Right lobe of liver (tissue), 6 donors: ENCODE measurements around the gene ZNF155. TPM values are rescaled to one million over a fixed set of nuclear protein-coding genes. Genes with fewer than 3 reads are reported as not detected.

Experiments
- ATAC-seq, 4 donors: fragments of 200-7000 bp; cut with Tn5 transposase; one replicate each; pipeline ENCODE4 v1.9.1; 2020; ENCODE audit warnings: mild to moderate bottlenecking in 4 of 4, moderate library complexity in 4 of 4
- DNase-seq, 3 donors: peaks; one replicate each; pipeline ENCODE4 v3.0.0-alpha.2; 2020
- H3K27ac ChIP-seq, 3 donors: fragments of 200-600 bp; one replicate each; pipeline ENCODE4 v1.8.0; 2022
- H3K27me3 ChIP-seq, 2 donors: fragments of 200-600 bp; one replicate each; pipeline ENCODE4 v1.8.0; 2022
- H3K36me3 ChIP-seq, 4 donors: fragments of 200-600 bp; sonication (generic) in 1 of 4; one replicate each; pipeline versions ENCODE4 v1.5.1 to v1.8.0; 2017 to 2022; ENCODE audit warnings: control low read depth in 1 of 4
- H3K4me1 ChIP-seq, 4 donors: fragments of 200-600 bp; sonication (generic) in 1 of 4; one replicate each; pipeline versions ENCODE4 v1.5.1 to v1.8.0; 2017 to 2022; ENCODE audit warnings: control low read depth in 1 of 4
- H3K4me3 ChIP-seq, 3 donors: fragments of 200-600 bp; one replicate each; pipeline ENCODE4 v1.8.0; 2022
- H3K9me3 ChIP-seq, 4 donors: fragments of 200-600 bp; sonication (generic) in 1 of 4; one replicate each; pipeline versions ENCODE4 v1.5.1 to v1.8.0; 2017 to 2022; ENCODE audit warnings: control low read depth in 1 of 4
- CTCF ChIP-seq, 4 donors: fragments of 200-600 bp in 3 of 4; fragments of 450-650 bp in 1 of 4; IDR thresholded peaks; one replicate each; pipeline versions ENCODE4 v1.5.1 to v1.8.0; 2016 to 2022; ENCODE audit warnings: antibody characterized with exemption in 4 of 4, mild to moderate bottlenecking in 2 of 4
- POLR2A ChIP-seq: fragments of 450-650 bp; IDR thresholded peaks from one replicate; pipeline ENCODE4 v1.6.1; 2017; ENCODE audit warnings: antibody characterized with exemption, mild to moderate bottlenecking
- WGBS: methylation state at CpG from one replicate; pipeline ENCODE4 v1.1.6; 2018; ENCODE audit warnings: low coverage, low lambda C conversion rate; ENCODE audit not compliant: insufficient coverage; ENCODE audit errors: missing lambda C conversion rate; 5-methylcytosine and 5-hydroxymethylcytosine counted together
- intact Hi-C, 2 donors: fragments of 100-400 bp; cut with DNase I; formaldehyde crosslinking; loops; one replicate each; pipeline versions ENCODE4 v1.11.2 to v1.14.1; 2022
- total RNA-seq, 6 experiments: library from RNA; depleted of rRNA in 2 of 6; stranded (reverse); fragments of >200 nt in 2 of 6; fragmentation: NEBNext Ultra II Directional in 3 of 6; extraction: Animal tissue kit (Norgen Biotek cat#: 25700) in 3 of 6; gene quantifications; one replicate each; pipeline versions ENCODE4 v1.1.0 to v1.2.4, GENCODE V29; 2016 to 2023
- donor health status: DM: no; HTN: yes; CAD: no.
- donor health status: DM: no; HTN: no; CAD: no.
- donor health status: DM: no; HTN: no; CAD: no.
- donor health status: DM: no; HTN: yes; CAD: no.
- donor health status: DM: no; HTN: yes; CAD: no.

The ZNF155 gene
- total RNA-seq, 6 experiments from 2014 or later: 1.9 to 5.8 (median 3.1) TPM

- no peak for ATAC-seq
- peaks cover 0 to 8% (median 0%) of the 10 kb centered on the region in 4 donors for H3K4me1 ChIP-seq
- DNase-seq: no peak
- no peak overlapping the region for H3K4me3 ChIP-seq
- TF ChIP-seq POLR2A (no peak), CTCF (IDR thresholded peaks at IDR 0.05) (no peak)
- H3K9me3 ChIP-seq: peaks cover 0 to 38% (median 8%) of the 10 kb centered on the region in 4 donors
- H3K27me3 ChIP-seq: no peaks in the 10 kb centered on the region
- 100% methylated on average over 5 of the region's 6 CpGs for WGBS
- intact Hi-C loops: no loop called here
- peaks cover 0 to 44% (median 26%) of the 10 kb centered on the region in 4 donors for H3K36me3 ChIP-seq
- H3K27ac ChIP-seq: no peak overlapping the region
These were observed 23.5 kb downstream of the ZNF155 start for GRCh38 chr19:44007473-44007872.

- H3K27ac ChIP-seq: no peak overlapping the region
- 93% methylated on average over 4 of the region's 5 CpGs for WGBS
- ATAC-seq: no peak
- H3K27me3 ChIP-seq: no peaks in the 10 kb centered on the region
- intact Hi-C loops: no loop called here
- DNase-seq: no peak
- peaks cover 0 to 44% (median 26%) of the 10 kb centered on the region in 4 donors for H3K36me3 ChIP-seq
- no peaks in the 10 kb centered on the region for H3K4me1 ChIP-seq
- H3K9me3 ChIP-seq: peaks cover 0 to 37% (median 9%) of the 10 kb centered on the region in 4 donors
- TF ChIP-seq CTCF (IDR thresholded peaks at IDR 0.05): no peak
- no peak for TF ChIP-seq POLR2A
- H3K4me3 ChIP-seq: no peak overlapping the region
These were observed 26.5 kb downstream of the ZNF155 start for GRCh38 chr19:44010468-44010867.

GRCh38 chr19:44019498-44019897 lies 35.5 kb downstream of the ZNF155 start:
- Histone ChIP-seq H3K27me3 (no peaks in the 10 kb centered on the region), H3K9me3 (peaks cover 0 to 3% (median 0%) of the 10 kb centered on the region in 4 donors), H3K36me3 (no peaks in the 10 kb centered on the region), H3K27ac (no peak overlapping the region), H3K4me1 (no peaks in the 10 kb centered on the region), H3K4me3 (no peak overlapping the region)
- 25% methylated on average over 2 of the region's 2 CpGs for WGBS
- DNase-seq (no peak), ATAC-seq (no peak)
- intact Hi-C loops: no loop called here
- no peak for TF ChIP-seq POLR2A
- TF ChIP-seq CTCF (IDR thresholded peaks at IDR 0.05): no peak

- no peak overlapping the region for H3K27ac ChIP-seq
- H3K36me3 ChIP-seq: no peaks in the 10 kb centered on the region
- no peak for TF ChIP-seq POLR2A
- H3K9me3 ChIP-seq: no peaks in the 10 kb centered on the region
- no peak for DNase-seq
- intact Hi-C loops: no loop called here
- H3K4me1 ChIP-seq: no peaks in the 10 kb centered on the region
- no peak for ATAC-seq
- H3K27me3 ChIP-seq: no peaks in the 10 kb centered on the region
- no peak overlapping the region for H3K4me3 ChIP-seq
These were observed 37.2 kb downstream of the ZNF155 start for GRCh38 chr19:44021221-44021620.

GRCh38 chr19:44024900-44025216 lies 40.9 kb downstream of the ZNF155 start:
- DNase-seq: no peak
- TF ChIP-seq CTCF (IDR thresholded peaks at IDR 0.05): no peak
- no peak for TF ChIP-seq POLR2A
- ATAC-seq: no peak
- Histone ChIP-seq H3K4me1 (no peaks in the 10 kb centered on the region), H3K9me3 (peaks cover 0 to 7% (median 0%) of the 10 kb centered on the region in 4 donors), H3K27ac (peak overlapping the region in 1 of 3 donors; percentile 43), H3K27me3 (no peaks in the 10 kb centered on the region), H3K36me3 (peaks cover 0 to 16% (median 6%) of the 10 kb centered on the region in 4 donors), H3K4me3 (peak overlapping the region; percentile 68 to 86 (median 72))
- intact Hi-C loops: no loop called here
- WGBS: 37% methylated on average over 4 of the region's 4 CpGs
